Measurements from ENCODE around the gene RPS6KC1. TPM values are rescaled to one million over a fixed set of nuclear protein-coding genes. Genes with fewer than 3 reads are reported as not detected.

The RPS6KC1 gene
- polyA plus RNA-seq, 3 donors = 8.9 to 16.0 (median 11.4) TPM

DNA sequence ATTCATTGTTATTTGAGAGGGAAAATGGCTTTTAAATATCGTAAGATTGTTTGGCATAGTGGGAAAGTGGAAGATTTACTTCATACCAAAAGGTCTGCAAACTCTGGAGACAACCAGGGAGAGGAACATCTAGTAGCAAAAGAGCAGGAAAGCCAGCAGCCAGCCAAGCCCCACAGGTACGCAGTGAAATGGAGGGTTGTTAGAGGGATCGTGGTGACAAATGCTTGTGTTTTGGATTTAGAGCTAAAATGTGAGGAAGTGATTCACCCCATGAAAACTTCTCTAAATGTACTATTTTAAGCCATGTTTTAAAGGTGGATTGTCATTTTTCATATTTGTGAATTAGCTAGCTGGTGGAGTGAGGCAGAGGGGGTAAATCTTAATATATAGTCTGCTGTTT, 69.3 kb downstream of the RPS6KC1 start:
- Histone ChIP-seq H4K20me1 (ENCODE audit: insufficient read depth, low read length) (peaks cover 33% of the 10 kb centered on the region), H3K79me2 (ENCODE audit: insufficient read depth, low read length) (no peaks in the 10 kb centered on the region), H3K4me3 (replicated peaks in 1 of 3; ENCODE audit: low read depth in 2 of 3, low read length in 3 of 3) (no peak overlapping the region), H2AFZ (ENCODE audit: insufficient read depth, low read depth, low read length, poor library complexity, severe bottlenecking) (no peak overlapping the region), H3K36me3 (replicated peaks in 1 of 2; ENCODE audit: control insufficient read depth in 1 of 2, insufficient read depth in 2 of 2, low read length in 2 of 2) (peaks cover 4 to 25% of the 10 kb centered on the region in 2 donors), H3K4me1 (ENCODE audit: control insufficient read depth in 1 of 2, insufficient read depth in 2 of 2, low read length in 2 of 2) (no peaks in the 10 kb centered on the region), H3K4me2 (replicated peaks; ENCODE audit: extremely low read depth, low read length, poor library complexity, severe bottlenecking) (no peak overlapping the region), H3K9me3 (replicated peaks in 1 of 2; ENCODE audit: control insufficient read depth in 1 of 2, insufficient read depth in 1 of 2, low read length in 2 of 2) (no peaks in the 10 kb centered on the region), H3K9ac (ENCODE audit: insufficient read depth, low read length, poor library complexity, severe bottlenecking) (no peak overlapping the region), H3K27ac (ENCODE audit: low read depth in 1 of 2, low read length in 2 of 2) (no peak overlapping the region), H3K27me3 (ENCODE audit: control insufficient read depth in 2 of 2, insufficient read depth in 2 of 2, low read length in 2 of 2) (no peaks in the 10 kb centered on the region)
- TF ChIP-seq, protein P1, sequence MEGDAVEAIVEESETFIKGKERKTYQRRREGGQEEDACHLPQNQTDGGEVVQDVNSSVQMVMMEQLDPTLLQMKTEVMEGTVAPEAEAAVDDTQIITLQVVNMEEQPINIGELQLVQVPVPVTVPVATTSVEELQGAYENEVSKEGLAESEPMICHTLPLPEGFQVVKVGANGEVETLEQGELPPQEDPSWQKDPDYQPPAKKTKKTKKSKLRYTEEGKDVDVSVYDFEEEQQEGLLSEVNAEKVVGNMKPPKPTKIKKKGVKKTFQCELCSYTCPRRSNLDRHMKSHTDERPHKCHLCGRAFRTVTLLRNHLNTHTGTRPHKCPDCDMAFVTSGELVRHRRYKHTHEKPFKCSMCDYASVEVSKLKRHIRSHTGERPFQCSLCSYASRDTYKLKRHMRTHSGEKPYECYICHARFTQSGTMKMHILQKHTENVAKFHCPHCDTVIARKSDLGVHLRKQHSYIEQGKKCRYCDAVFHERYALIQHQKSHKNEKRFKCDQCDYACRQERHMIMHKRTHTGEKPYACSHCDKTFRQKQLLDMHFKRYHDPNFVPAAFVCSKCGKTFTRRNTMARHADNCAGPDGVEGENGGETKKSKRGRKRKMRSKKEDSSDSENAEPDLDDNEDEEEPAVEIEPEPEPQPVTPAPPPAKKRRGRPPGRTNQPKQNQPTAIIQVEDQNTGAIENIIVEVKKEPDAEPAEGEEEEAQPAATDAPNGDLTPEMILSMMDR (IDR thresholded peaks at IDR 0.05) = no peak
- intact Hi-C loops (cut with micrococcal nuclease) = no loop called here
- H3K9me3 Mint-ChIP-seq = no peaks in the 10 kb centered on the region
- peaks cover 16 to 20% of the 10 kb centered on the region in 2 donors for H3K36me3 Mint-ChIP-seq
- no peak overlapping the region for H3K4me3 Mint-ChIP-seq
- peaks cover 6% of the 10 kb centered on the region for H3K4me1 Mint-ChIP-seq
- H3K27ac Mint-ChIP-seq = peak overlapping the region in 1 of 7 donors; percentile 14
- no CpG with 5 or more reads among the region's 3 CpGs for WGBS (ENCODE audit: insufficient coverage)
- H3K27me3 Mint-ChIP-seq (ENCODE audit: low read depth in 3 of 3) = no peaks in the 10 kb centered on the region
- no peak for DNase-seq

DNA sequence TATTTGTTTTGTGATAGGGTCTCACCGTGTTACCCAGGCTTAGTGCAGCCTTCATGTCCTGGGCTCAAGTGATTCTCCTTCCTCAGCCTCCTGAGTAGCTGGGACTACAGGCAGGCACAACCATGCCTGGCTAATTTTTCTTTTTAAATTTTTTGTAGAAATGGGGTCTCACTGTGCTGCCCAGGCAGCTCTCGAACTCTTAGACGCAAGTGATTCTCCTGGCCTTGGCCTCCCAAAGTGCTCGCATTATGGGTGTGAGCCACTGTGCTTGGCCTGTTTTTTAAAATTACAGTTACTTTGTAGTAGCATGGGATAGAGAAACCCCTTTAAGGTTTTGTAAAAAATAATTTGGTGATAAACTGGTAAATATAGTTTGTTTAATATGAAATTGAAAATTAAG, 69.9 kb downstream of the RPS6KC1 start:
- Histone ChIP-seq H3K4me3 (replicated peaks in 1 of 3; ENCODE audit: low read depth in 2 of 3, low read length in 3 of 3) (no peak overlapping the region), H3K4me1 (ENCODE audit: control insufficient read depth in 1 of 2, insufficient read depth in 2 of 2, low read length in 2 of 2) (no peaks in the 10 kb centered on the region), H3K9me3 (replicated peaks in 1 of 2; ENCODE audit: control insufficient read depth in 1 of 2, insufficient read depth in 1 of 2, low read length in 2 of 2) (no peaks in the 10 kb centered on the region), H3K79me2 (ENCODE audit: insufficient read depth, low read length) (no peaks in the 10 kb centered on the region), H2AFZ (ENCODE audit: insufficient read depth, low read depth, low read length, poor library complexity, severe bottlenecking) (no peak overlapping the region), H4K20me1 (ENCODE audit: insufficient read depth, low read length) (peaks cover 33% of the 10 kb centered on the region), H3K36me3 (replicated peaks in 1 of 2; ENCODE audit: control insufficient read depth in 1 of 2, insufficient read depth in 2 of 2, low read length in 2 of 2) (peaks cover 4 to 25% of the 10 kb centered on the region in 2 donors), H3K9ac (ENCODE audit: insufficient read depth, low read length, poor library complexity, severe bottlenecking) (no peak overlapping the region), H3K27ac (ENCODE audit: low read depth in 1 of 2, low read length in 2 of 2) (no peak overlapping the region), H3K4me2 (replicated peaks; ENCODE audit: extremely low read depth, low read length, poor library complexity, severe bottlenecking) (no peak overlapping the region), H3K27me3 (ENCODE audit: control insufficient read depth in 2 of 2, insufficient read depth in 2 of 2, low read length in 2 of 2) (no peaks in the 10 kb centered on the region)
- no peaks in the 10 kb centered on the region for H3K27me3 Mint-ChIP-seq (ENCODE audit: low read depth in 3 of 3)
- TF ChIP-seq, protein P1 (IDR thresholded peaks at IDR 0.05) = no peak
- H3K4me1 Mint-ChIP-seq = peaks cover 6% of the 10 kb centered on the region
- intact Hi-C loops (cut with micrococcal nuclease) = no loop called here
- peaks cover 16 to 20% of the 10 kb centered on the region in 2 donors for H3K36me3 Mint-ChIP-seq
- peak overlapping the region in 1 of 7 donors; percentile 49 for H3K27ac Mint-ChIP-seq
- H3K9me3 Mint-ChIP-seq = no peaks in the 10 kb centered on the region
- DNase-seq = no peak
- no peak overlapping the region for H3K4me3 Mint-ChIP-seq
- WGBS (ENCODE audit: insufficient coverage) = 100% methylated on average over 3 of the region's 4 CpGs
